Measurements from ENCODE around the gene TMEM115.

Gene TMEM115

DNA sequence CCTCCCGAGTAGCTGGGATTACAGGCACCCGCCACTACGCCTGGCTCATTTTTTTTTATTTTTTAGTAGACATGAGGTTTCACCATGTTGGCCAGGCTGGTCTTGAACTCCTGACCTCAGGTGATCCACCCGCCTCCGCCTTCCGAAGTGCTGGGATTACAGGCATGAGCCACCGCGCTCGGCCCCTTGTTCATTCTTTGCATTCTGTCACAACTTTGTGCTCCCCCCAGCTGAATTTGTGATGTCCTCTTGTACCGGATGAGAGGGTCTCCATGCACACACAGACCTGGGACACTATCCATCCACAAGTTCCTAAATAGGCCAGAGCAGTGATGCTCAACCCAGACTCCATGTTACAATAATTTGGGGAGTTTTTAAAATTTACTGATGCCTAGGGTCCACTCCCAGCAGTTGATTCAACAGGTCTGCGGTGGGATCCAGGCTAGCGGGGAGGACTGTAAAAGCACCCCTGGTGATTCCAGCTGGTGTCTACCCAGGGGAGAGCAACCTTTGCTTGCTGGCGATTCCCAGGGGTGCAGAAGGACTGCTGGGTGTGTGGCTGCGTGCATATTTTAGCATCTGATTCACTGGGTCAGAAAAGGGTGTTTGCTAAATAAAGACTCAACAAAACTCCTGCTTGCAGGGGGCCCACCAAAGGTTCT, 19.7 kb downstream of the TMEM115 start:
- peak overlapping the region; percentile 95 for H3K27ac Mint-ChIP-seq
- no peaks in the 10 kb centered on the region for H3K27me3 Mint-ChIP-seq
- peaks cover 52% of the 10 kb centered on the region for H3K36me3 Mint-ChIP-seq (ENCODE audit: low read depth)
- peak overlapping the region; percentile 94 for H3K4me3 Mint-ChIP-seq
- no peak for DNase-seq
- H3K4me1 Mint-ChIP-seq (ENCODE audit: low read depth), result peaks cover 43% of the 10 kb centered on the region
- H3K9me3 Mint-ChIP-seq, result no peaks in the 10 kb centered on the region

DNA sequence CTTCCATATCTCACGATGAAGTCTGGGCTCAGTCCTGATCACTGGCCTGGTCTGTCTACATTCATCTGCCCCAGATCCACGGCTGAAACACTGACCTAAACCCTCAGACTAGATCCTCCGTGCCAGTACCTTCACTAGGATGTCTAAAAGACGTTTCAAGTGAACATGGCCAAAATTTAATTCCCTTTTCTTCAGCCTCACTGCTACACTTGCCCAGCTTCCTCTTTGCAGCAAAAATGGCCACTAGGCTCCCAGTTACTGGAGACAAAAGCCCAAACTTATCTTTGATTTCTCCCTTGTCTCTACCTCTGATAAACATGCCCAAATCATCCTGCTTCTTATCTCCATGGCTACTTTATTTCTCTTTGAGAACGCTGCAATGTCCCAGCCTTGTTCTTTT, 20.4 kb downstream of the TMEM115 start:
- Mint-ChIP-seq H3K4me3 (peak overlapping the region; percentile 94), H3K27me3 (no peaks in the 10 kb centered on the region), H3K27ac (peak overlapping the region; percentile 95), H3K9me3 (no peaks in the 10 kb centered on the region), H3K36me3 (ENCODE audit: low read depth) (peaks cover 58% of the 10 kb centered on the region), H3K4me1 (ENCODE audit: low read depth) (peaks cover 50% of the 10 kb centered on the region)
- no peak for DNase-seq

- Mint-ChIP-seq H3K9me3 (no peaks in the 10 kb centered on the region), H3K27me3 (no peaks in the 10 kb centered on the region), H3K4me3 (peak overlapping the region; percentile 94), H3K36me3 (ENCODE audit: low read depth) (peaks cover 75% of the 10 kb centered on the region), H3K4me1 (ENCODE audit: low read depth) (peaks cover 60% of the 10 kb centered on the region), H3K27ac (peak overlapping the region; percentile 95)
- peak; percentile 97 for DNase-seq
Measured at GRCh38 chr3:50337175-50337861, 22.0 kb downstream of the TMEM115 start.

GRCh38 chr3:50336452-50337174, 22.7 kb downstream of the TMEM115 start:
- H3K36me3 Mint-ChIP-seq (ENCODE audit: low read depth), result peaks cover 82% of the 10 kb centered on the region
- H3K4me1 Mint-ChIP-seq (ENCODE audit: low read depth), result peaks cover 64% of the 10 kb centered on the region
- no peaks in the 10 kb centered on the region for H3K9me3 Mint-ChIP-seq
- H3K27ac Mint-ChIP-seq, result peak overlapping the region; percentile 95
- H3K27me3 Mint-ChIP-seq, result no peaks in the 10 kb centered on the region
- no peak for DNase-seq
- H3K4me3 Mint-ChIP-seq, result peak overlapping the region; percentile 94

- H3K4me1 Mint-ChIP-seq (ENCODE audit: low read depth), result peaks cover 50% of the 10 kb centered on the region
- no peaks in the 10 kb centered on the region for H3K9me3 Mint-ChIP-seq
- peaks cover 94% of the 10 kb centered on the region for H3K36me3 Mint-ChIP-seq (ENCODE audit: low read depth)
- DNase-seq, result no peak
- no peaks in the 10 kb centered on the region for H3K27me3 Mint-ChIP-seq
- peak overlapping the region; percentile 60 for H3K4me3 Mint-ChIP-seq
- H3K27ac Mint-ChIP-seq, result peak overlapping the region; percentile 95
Measured at GRCh38 chr3:50334339-50335075, 24.8 kb downstream of the TMEM115 start.

- Mint-ChIP-seq H3K27me3 (no peaks in the 10 kb centered on the region), H3K4me3 (peak overlapping the region; percentile 60), H3K27ac (peak overlapping the region; percentile 95), H3K4me1 (ENCODE audit: low read depth) (peaks cover 48% of the 10 kb centered on the region), H3K36me3 (ENCODE audit: low read depth) (peaks cover 94% of the 10 kb centered on the region), H3K9me3 (no peaks in the 10 kb centered on the region)
- DNase-seq, result no peak
Measured at GRCh38 chr3:50333744-50334328, 25.5 kb downstream of the TMEM115 start.

- no peaks in the 10 kb centered on the region for H3K27me3 Mint-ChIP-seq
- H3K9me3 Mint-ChIP-seq, result no peaks in the 10 kb centered on the region
- no peak overlapping the region for H3K27ac Mint-ChIP-seq
- peaks cover 54% of the 10 kb centered on the region for H3K4me1 Mint-ChIP-seq (ENCODE audit: low read depth)
- no peak for DNase-seq
- peaks cover 90% of the 10 kb centered on the region for H3K36me3 Mint-ChIP-seq (ENCODE audit: low read depth)
- H3K4me3 Mint-ChIP-seq, result no peak overlapping the region
Measured at GRCh38 chr3:50331364-50331907, 27.9 kb downstream of the TMEM115 start.

GRCh38 chr3:50330330-50330729, 29.0 kb downstream of the TMEM115 start:
- peaks cover 90% of the 10 kb centered on the region for H3K36me3 Mint-ChIP-seq (ENCODE audit: low read depth)
- H3K27ac Mint-ChIP-seq, result peak overlapping the region; percentile 40
- no peak overlapping the region for H3K4me3 Mint-ChIP-seq
- no peaks in the 10 kb centered on the region for H3K27me3 Mint-ChIP-seq
- H3K9me3 Mint-ChIP-seq, result no peaks in the 10 kb centered on the region
- peaks cover 47% of the 10 kb centered on the region for H3K4me1 Mint-ChIP-seq (ENCODE audit: low read depth)
- no peak for DNase-seq

- Mint-ChIP-seq H3K4me1 (ENCODE audit: low read depth) (peaks cover 34% of the 10 kb centered on the region), H3K27me3 (no peaks in the 10 kb centered on the region), H3K4me3 (peak within 1 kb of the TSS; percentile 89), H3K9me3 (no peaks in the 10 kb centered on the region), H3K36me3 (ENCODE audit: low read depth) (peaks cover 87% of the 10 kb centered on the region), H3K27ac (peak within 1 kb of the TSS; percentile 94)
- DNase-seq, result peak; percentile 94
Measured at GRCh38 chr3:50327943-50328691, 31.2 kb downstream of the TMEM115 start, which contains the start of gene TUSC2. Gene TUSC2, minus strand, starts transcription at chr3:50328223. Its CDS starts 124 bp downstream, at chr3:50328099.

- H3K9me3 Mint-ChIP-seq, result no peaks in the 10 kb centered on the region
- H3K27ac Mint-ChIP-seq, result peak overlapping the region; percentile 80
- no peaks in the 10 kb centered on the region for H3K27me3 Mint-ChIP-seq
- peaks cover 33% of the 10 kb centered on the region for H3K4me1 Mint-ChIP-seq (ENCODE audit: low read depth)
- H3K4me3 Mint-ChIP-seq, result peak overlapping the region; percentile 89
- DNase-seq, result no peak
- H3K36me3 Mint-ChIP-seq (ENCODE audit: low read depth), result peaks cover 77% of the 10 kb centered on the region
Measured at GRCh38 chr3:50327129-50327528, 32.2 kb downstream of the TMEM115 start.

GRCh38 chr3:50326182-50326541, 33.2 kb downstream of the TMEM115 start:
- no peak for DNase-seq
- Mint-ChIP-seq H3K4me3 (peak overlapping the region; percentile 89), H3K27ac (peak overlapping the region; percentile 40), H3K27me3 (no peaks in the 10 kb centered on the region), H3K36me3 (ENCODE audit: low read depth) (peaks cover 68% of the 10 kb centered on the region), H3K9me3 (no peaks in the 10 kb centered on the region), H3K4me1 (ENCODE audit: low read depth) (peaks cover 33% of the 10 kb centered on the region)

GRCh38 chr3:50325497-50326181, 33.7 kb downstream of the TMEM115 start:
- H3K4me1 Mint-ChIP-seq (ENCODE audit: low read depth), result peaks cover 34% of the 10 kb centered on the region
- no peak overlapping the region for H3K4me3 Mint-ChIP-seq
- no peak for DNase-seq
- H3K27me3 Mint-ChIP-seq, result no peaks in the 10 kb centered on the region
- H3K27ac Mint-ChIP-seq, result peak overlapping the region; percentile 67
- H3K36me3 Mint-ChIP-seq (ENCODE audit: low read depth), result peaks cover 64% of the 10 kb centered on the region
- no peaks in the 10 kb centered on the region for H3K9me3 Mint-ChIP-seq

DNA sequence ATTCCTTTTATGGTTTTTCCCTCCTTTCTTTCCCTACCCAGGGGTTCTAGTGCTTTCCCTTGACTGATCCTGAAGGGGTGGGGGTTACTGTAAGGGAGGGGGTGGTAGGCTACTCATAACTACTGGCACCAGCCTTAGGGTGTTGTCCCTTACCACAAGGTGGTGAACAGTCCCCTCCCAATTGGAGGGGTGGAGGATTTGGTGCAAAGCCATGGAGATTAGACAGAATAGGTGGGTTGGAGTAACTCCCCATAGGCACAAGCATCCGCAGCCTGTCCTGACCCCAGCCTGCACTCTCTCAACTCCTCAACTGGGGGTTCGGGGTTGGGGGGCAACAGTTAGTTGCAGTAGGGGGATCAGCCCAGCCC, 34.2 kb downstream of the TMEM115 start:
- no peaks in the 10 kb centered on the region for H3K9me3 Mint-ChIP-seq
- H3K36me3 Mint-ChIP-seq (ENCODE audit: low read depth), result peaks cover 60% of the 10 kb centered on the region
- DNase-seq, result no peak
- no peak overlapping the region for H3K4me3 Mint-ChIP-seq
- peak overlapping the region; percentile 67 for H3K27ac Mint-ChIP-seq
- H3K27me3 Mint-ChIP-seq, result no peaks in the 10 kb centered on the region
- H3K4me1 Mint-ChIP-seq (ENCODE audit: low read depth), result peaks cover 39% of the 10 kb centered on the region

Data from activated T-cell treated with anti-CD3 and anti-CD28 coated beads, Interleukin-2, amount 50 U/mL, for 24 hours (primary cell).